DOHH2 (cell line): ENCODE measurements around the gene NINJ1.
A peak's percentile ranks its signal among the peaks of the same experiment; 100 is the strongest.

ENCODE experiments used
- H3F3A ChIP-seq: fragments of 200-600 bp; sonication (generic), shearing (Covaris generic); 2 replicates; pipeline ENCODE4 v1.6.0; 2016; ENCODE audit warnings: antibody characterized with exemption, mild to moderate bottlenecking; ENCODE audit not compliant: control insufficient read depth, insufficient read depth
- H3K27ac ChIP-seq: fragments of 200-600 bp; sonication (generic); 2 replicates; pipeline ENCODE4 v1.5.1; 2014; ENCODE audit warnings: low read depth, mild to moderate bottlenecking, low read length, moderate library complexity
- H3K27me3 ChIP-seq: fragments of 200-600 bp; sonication (generic); 2 replicates; pipeline ENCODE4 v1.6.1; 2014; ENCODE audit warnings: mild to moderate bottlenecking, low read length, mixed read lengths; ENCODE audit not compliant: control insufficient read depth
- H3K36me3 ChIP-seq: fragments of 200-600 bp; sonication (generic); 2 replicates; pipeline ENCODE4 v1.6.1; 2014; ENCODE audit warnings: mild to moderate bottlenecking, low read length, moderate library complexity, mixed read lengths; ENCODE audit not compliant: control insufficient read depth
- H3K4me1 ChIP-seq: fragments of 200-600 bp; sonication (generic); 2 replicates; pipeline ENCODE4 v1.6.1; 2014; ENCODE audit warnings: mild to moderate bottlenecking, low read length, mixed read lengths; ENCODE audit not compliant: control insufficient read depth
- H3K4me2 ChIP-seq: fragments of 200-600 bp; sonication (generic); 2 replicates; pipeline ENCODE4 v1.6.0; 2014; ENCODE audit warnings: mild to moderate bottlenecking, low read length, moderate library complexity
- H3K4me3 ChIP-seq: fragments of 200-600 bp; sonication (generic); 2 replicates; pipeline ENCODE4 v1.5.1; 2014; ENCODE audit warnings: mild to moderate bottlenecking, low read length, mixed read lengths
- H3K79me2 ChIP-seq: fragments of 200-600 bp; sonication (generic); 2 replicates; pipeline ENCODE4 v1.6.1; 2014; ENCODE audit warnings: mild to moderate bottlenecking, low read length, mixed read lengths; ENCODE audit not compliant: control insufficient read depth
- H3K9me2 ChIP-seq: fragments of 200-600 bp; sonication (generic); replicated peaks from 2 replicates; pipeline ENCODE4 v1.6.1; 2014; ENCODE audit warnings: mild to moderate bottlenecking, low read length, mixed read lengths; ENCODE audit not compliant: control insufficient read depth
- H3K9me3 ChIP-seq: fragments of 200-600 bp; sonication (generic); 2 replicates; pipeline ENCODE4 v1.6.1; 2014; ENCODE audit warnings: antibody characterized with exemption, low read length, mixed read lengths; ENCODE audit not compliant: control insufficient read depth, insufficient read depth
- H4K20me1 ChIP-seq: fragments of 200-600 bp; sonication (generic); 2 replicates; pipeline ENCODE4 v1.6.0; 2014; ENCODE audit warnings: low read depth, mild to moderate bottlenecking, antibody characterized with exemption, low read length, moderate library complexity; ENCODE audit not compliant: control insufficient read depth, insufficient read depth
- CTCF ChIP-seq: fragments of 200-600 bp; sonication (generic); IDR thresholded peaks from one replicate; pipeline ENCODE4 v1.5.1; 2014; ENCODE audit warnings: antibody characterized with exemption, mild to moderate bottlenecking, low read depth, low read length; ENCODE audit not compliant: poor library complexity, severe bottlenecking
- EZH2phosphoT487 ChIP-seq: fragments of 200-600 bp; sonication (generic); IDR thresholded peaks from 2 replicates; pipeline ENCODE4 v1.6.1; 2017; ENCODE audit warnings: borderline replicate concordance, mild to moderate bottlenecking, antibody characterized with exemption, low read length, moderate library complexity, mixed read lengths

NINJ1 gene

GRCh38 chr9:93141771-93142483, 7.9 kb upstream of the NINJ1 start:
- Histone ChIP-seq H3K79me2 (no peaks in the 10 kb centered on the region), H3K4me3 (no peak overlapping the region), H3K27me3 (no peaks in the 10 kb centered on the region), H3K36me3 (no peaks in the 10 kb centered on the region), H3K4me1 (peaks cover 80% of the 10 kb centered on the region), H3K4me2 (no peak overlapping the region), H3K9me3 (no peaks in the 10 kb centered on the region), H3K9me2 (no peaks in the 10 kb centered on the region), H3K27ac (no peak overlapping the region), H3F3A (peaks cover 11% of the 10 kb centered on the region), H4K20me1 (no peaks in the 10 kb centered on the region)
- TF ChIP-seq CTCF (no peak), EZH2phosphoT487 (no peak)

- Histone ChIP-seq H3K4me3 (peak overlapping the region; percentile 33), H3K36me3 (no peaks in the 10 kb centered on the region), H4K20me1 (no peaks in the 10 kb centered on the region), H3K4me2 (peak overlapping the region; percentile 53), H3K79me2 (no peaks in the 10 kb centered on the region), H3K9me2 (no peaks in the 10 kb centered on the region), H3K4me1 (peaks cover 86% of the 10 kb centered on the region), H3F3A (peaks cover 7% of the 10 kb centered on the region), H3K9me3 (no peaks in the 10 kb centered on the region), H3K27ac (peak overlapping the region; percentile 86), H3K27me3 (peaks cover 5% of the 10 kb centered on the region; the same call in 1 of the 2 replicates)
- TF ChIP-seq CTCF: no peak
- TF ChIP-seq EZH2phosphoT487: no peak
These were observed 5.5 kb upstream of the NINJ1 start for GRCh38 chr9:93139365-93140182.

- peaks cover 81% of the 10 kb centered on the region for H3K4me1 ChIP-seq
These were observed 4.2 kb upstream of the NINJ1 start for GRCh38 chr9:93138171-93138764.

More at GRCh38 chr9:93138171-93138764, 4.2 kb upstream of the NINJ1 start:
- H3K9me3 ChIP-seq: no peaks in the 10 kb centered on the region
- H3F3A ChIP-seq: peaks cover 7% of the 10 kb centered on the region
- no peak for TF ChIP-seq CTCF
- no peak for TF ChIP-seq EZH2phosphoT487
- no peaks in the 10 kb centered on the region for H3K36me3 ChIP-seq
- H3K4me2 ChIP-seq: peak overlapping the region; percentile 87
- H3K4me3 ChIP-seq: peak overlapping the region; percentile 63
- peak overlapping the region; percentile 86 for H3K27ac ChIP-seq
- peaks cover 3% of the 10 kb centered on the region for H3K79me2 ChIP-seq
- H4K20me1 ChIP-seq: no peaks in the 10 kb centered on the region
- H3K27me3 ChIP-seq: peaks cover 6% of the 10 kb centered on the region; the same call in 1 of the 2 replicates
- no peaks in the 10 kb centered on the region for H3K9me2 ChIP-seq
